Measurements from ENCODE around the gene IL17C. TPM values are rescaled to one million over a fixed set of nuclear protein-coding genes. Genes with fewer than 3 reads are reported as not detected.

Gene IL17C
- total RNA-seq, 1 experiment from 2014 or later: not detected

DNA sequence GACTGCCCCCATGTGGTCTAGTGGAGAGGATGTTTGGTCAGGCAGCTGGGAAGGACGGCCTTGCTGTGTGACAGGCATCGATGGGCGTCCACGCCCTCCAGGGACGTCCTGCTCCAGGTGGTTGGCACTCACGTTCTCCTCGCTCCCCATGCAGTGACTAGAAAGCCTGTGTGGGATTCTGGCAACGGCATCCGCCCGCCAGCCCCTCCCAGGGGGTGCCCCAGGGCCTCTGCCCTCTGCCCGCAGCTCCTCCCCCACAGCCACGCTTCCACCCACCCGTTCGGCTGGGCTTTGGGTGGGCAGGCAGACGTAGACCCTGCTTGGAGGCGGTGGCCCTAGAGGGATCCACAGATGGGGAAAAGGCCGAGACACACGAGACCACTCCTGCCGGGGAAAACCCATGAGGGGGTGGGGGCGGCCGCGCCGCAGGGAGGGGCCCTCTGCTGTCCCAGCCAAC lies 4.7 kb upstream of the IL17C start:
- H3K4me2 ChIP-seq (ENCODE audit: low read length): no peak overlapping the region

GRCh38 chr16:88634141-88634993 lies 4.0 kb upstream of the IL17C start:
- TF ChIP-seq, protein P1, sequence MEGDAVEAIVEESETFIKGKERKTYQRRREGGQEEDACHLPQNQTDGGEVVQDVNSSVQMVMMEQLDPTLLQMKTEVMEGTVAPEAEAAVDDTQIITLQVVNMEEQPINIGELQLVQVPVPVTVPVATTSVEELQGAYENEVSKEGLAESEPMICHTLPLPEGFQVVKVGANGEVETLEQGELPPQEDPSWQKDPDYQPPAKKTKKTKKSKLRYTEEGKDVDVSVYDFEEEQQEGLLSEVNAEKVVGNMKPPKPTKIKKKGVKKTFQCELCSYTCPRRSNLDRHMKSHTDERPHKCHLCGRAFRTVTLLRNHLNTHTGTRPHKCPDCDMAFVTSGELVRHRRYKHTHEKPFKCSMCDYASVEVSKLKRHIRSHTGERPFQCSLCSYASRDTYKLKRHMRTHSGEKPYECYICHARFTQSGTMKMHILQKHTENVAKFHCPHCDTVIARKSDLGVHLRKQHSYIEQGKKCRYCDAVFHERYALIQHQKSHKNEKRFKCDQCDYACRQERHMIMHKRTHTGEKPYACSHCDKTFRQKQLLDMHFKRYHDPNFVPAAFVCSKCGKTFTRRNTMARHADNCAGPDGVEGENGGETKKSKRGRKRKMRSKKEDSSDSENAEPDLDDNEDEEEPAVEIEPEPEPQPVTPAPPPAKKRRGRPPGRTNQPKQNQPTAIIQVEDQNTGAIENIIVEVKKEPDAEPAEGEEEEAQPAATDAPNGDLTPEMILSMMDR (conservative IDR thresholded peaks at IDR 0.05; ENCODE audit: low read depth, low read length): no peak
- no peak for TF ChIP-seq EZH2 (IDR thresholded peaks at IDR 0.05; ENCODE audit: low read length, unreplicated experiment)
- no peak for TF ChIP-seq EZH2phosphoT487 (IDR thresholded peaks at IDR 0.05; ENCODE audit: borderline replicate concordance, low read length)

More for the DNA sequence above, 4.7 kb upstream of the IL17C start:
- ChIA-PET CTCF (no interaction called here), POLR2A (ENCODE audit: unreplicated experiment) (no interaction called here)
- no peak overlapping the region for H2AFZ ChIP-seq (ENCODE audit: low read length)
- H3K27me3 ChIP-seq (ENCODE audit: low read length): no peaks in the 10 kb centered on the region
- intact Hi-C loops (cut with micrococcal nuclease): no loop called here
- TF ChIP-seq, protein P1 (conservative IDR thresholded peaks at IDR 0.05; ENCODE audit: low read depth, low read length): no peak; the same call in 1 of the 2 replicates
- TF ChIP-seq EZH2phosphoT487 (IDR thresholded peaks at IDR 0.05; ENCODE audit: borderline replicate concordance, low read length): no peak
- no peak for TF ChIP-seq EZH2 (IDR thresholded peaks at IDR 0.05; ENCODE audit: low read length, unreplicated experiment)
- no peak overlapping the region for H3K27ac ChIP-seq (ENCODE audit: low read length)
- no peaks in the 10 kb centered on the region for H3F3A ChIP-seq (ENCODE audit: low read length, unreplicated experiment)
- H4K20me1 ChIP-seq (ENCODE audit: low read length): no peaks in the 10 kb centered on the region
- BruUV-seq (replicated peaks): no TSS peak
- 0 out of 2 replicates have a peak, but pooled peaks cover 4% of the 10 kb centered on the region for H3K4me1 ChIP-seq (ENCODE audit: insufficient read depth, low read length)
- no peak overlapping the region for H3K4me3 ChIP-seq (ENCODE audit: low read length)
- H3K9me2 ChIP-seq (replicated peaks; ENCODE audit: low read length): no peaks in the 10 kb centered on the region
- H3K79me2 ChIP-seq (ENCODE audit: low read length): no peaks in the 10 kb centered on the region
- H3K9me3 ChIP-seq (ENCODE audit: low read length): no peaks in the 10 kb centered on the region
- H3K9ac ChIP-seq (ENCODE audit: low read length): no peak overlapping the region
- no peaks in the 10 kb centered on the region for H3K36me3 ChIP-seq (ENCODE audit: low read depth, low read length)
- DNase-seq: no peak
- peak; percentile 29 for ATAC-seq

More at GRCh38 chr16:88634141-88634993, 4.0 kb upstream of the IL17C start:
- Histone ChIP-seq H3F3A (ENCODE audit: low read length, unreplicated experiment) (no peaks in the 10 kb centered on the region), H3K4me1 (ENCODE audit: insufficient read depth, low read length) (0 out of 2 replicates have a peak, but pooled peaks cover 4% of the 10 kb centered on the region), H4K20me1 (ENCODE audit: low read length) (no peaks in the 10 kb centered on the region), H3K27me3 (ENCODE audit: low read length) (no peaks in the 10 kb centered on the region), H3K4me3 (ENCODE audit: low read length) (no peak overlapping the region), H3K79me2 (ENCODE audit: low read length) (no peaks in the 10 kb centered on the region), H3K9me2 (replicated peaks; ENCODE audit: low read length) (no peaks in the 10 kb centered on the region), H3K36me3 (ENCODE audit: low read depth, low read length) (no peaks in the 10 kb centered on the region), H3K9ac (ENCODE audit: low read length) (no peak overlapping the region), H3K9me3 (ENCODE audit: low read length) (no peaks in the 10 kb centered on the region), H3K4me2 (ENCODE audit: low read length) (no peak overlapping the region), H2AFZ (ENCODE audit: low read length) (no peak overlapping the region), H3K27ac (ENCODE audit: low read length) (no peak overlapping the region)
- no TSS peak for BruUV-seq (replicated peaks)
- POLR2A ChIA-PET (ENCODE audit: unreplicated experiment): no interaction called here
- DNase-seq (no peak), ATAC-seq (no peak)
- CTCF ChIA-PET: no interaction called here
- intact Hi-C loops (cut with micrococcal nuclease): no loop called here
